ENCODE data around the gene HEXIM1.

GRCh38 chr17:45130681-45131615, 17.3 kb upstream of the HEXIM1 start:
- no peak for TF ChIP-seq CTCF (IDR thresholded peaks at IDR 0.05)
- no peak for TF ChIP-seq POLR2A (IDR thresholded peaks at IDR 0.05)
- no peak for TF ChIP-seq POLR2AphosphoS5 (IDR thresholded peaks at IDR 0.05)
